CD4-positive, alpha-beta memory T cell (primary cell): ENCODE results near the gene IQSEC3. TPM values are rescaled to one million over a fixed set of nuclear protein-coding genes. Genes with fewer than 3 reads are reported as not detected.

ENCODE experiments used
- CTCF ChIA-PET: fragments of 350-600 bp; sonication (Branson Sonifier 250); formaldehyde crosslinking; loops from one replicate; lab custom pipeline; 2021; ENCODE audit warnings: inconsistent platforms; ENCODE audit not compliant: partially characterized antibody; lab: Charles Lee
- POLR2A ChIA-PET: fragments of 350-600 bp; sonication (Branson Sonifier 250); formaldehyde crosslinking; loops from one replicate; lab custom pipeline; 2021; ENCODE audit not compliant: partially characterized antibody; lab: Charles Lee
- DNase-seq, 5 donors: peaks; one replicate each; pipeline versions ENCODE4 v3.0.0 to v3.0.0-alpha.2; 2020 to 2022; ENCODE audit warnings: mixed read lengths in 1 of 5
- H3K27ac ChIP-seq: one replicate; pipeline ENCODE4 v1.7.0; 2013; ENCODE audit warnings: low read depth, low read length
- H3K27me3 ChIP-seq: 2 replicates; pipeline ENCODE4 v1.7.0; 2013; ENCODE audit warnings: mild to moderate bottlenecking, low read length, moderate library complexity; ENCODE audit not compliant: insufficient read depth
- H3K36me3 ChIP-seq: 2 replicates; pipeline ENCODE4 v1.7.0; 2013; ENCODE audit warnings: mild to moderate bottlenecking, low read length, moderate library complexity; ENCODE audit not compliant: insufficient read depth
- H3K4me1 ChIP-seq: 2 replicates; pipeline ENCODE4 v1.7.0; 2013; ENCODE audit warnings: mild to moderate bottlenecking, low read length, moderate library complexity; ENCODE audit not compliant: insufficient read depth
- H3K4me3 ChIP-seq, 2 donors: one replicate each; pipeline ENCODE4 v1.7.0; 2013; ENCODE audit warnings: low read length in 2 of 2, mild to moderate bottlenecking in 1 of 2
- H3K9me3 ChIP-seq, 2 donors: one replicate each; pipeline ENCODE4 v1.7.0; 2013; ENCODE audit warnings: low read length in 2 of 2, control low read depth in 1 of 2; ENCODE audit not compliant: control insufficient read depth in 1 of 2
- H3K27ac Mint-ChIP-seq, 7 donors: one replicate each; pipeline ENCODE4 v1.8.0; 2020 to 2021; ENCODE audit warnings: mixed read lengths in 7 of 7, mild to moderate bottlenecking in 6 of 7, inconsistent platforms in 3 of 7, moderate library complexity in 3 of 7
- H3K27me3 Mint-ChIP-seq, 2 donors: one replicate each; pipeline ENCODE4 v1.8.0; 2020 to 2021; ENCODE audit warnings: mixed read lengths in 2 of 2
- H3K36me3 Mint-ChIP-seq, 2 donors: one replicate each; pipeline ENCODE4 v1.8.0; 2020 to 2021; ENCODE audit warnings: mixed read lengths in 2 of 2, inconsistent platforms in 1 of 2, mild to moderate bottlenecking in 1 of 2
- H3K4me1 Mint-ChIP-seq, 4 donors: one replicate each; pipeline ENCODE4 v1.8.0; 2020 to 2021; ENCODE audit warnings: mixed read lengths in 4 of 4, mild to moderate bottlenecking in 1 of 4
- H3K4me3 Mint-ChIP-seq, 8 donors: one replicate each; pipeline ENCODE4 v1.8.0; 2020 to 2021; ENCODE audit warnings: mixed read lengths in 8 of 8, mild to moderate bottlenecking in 7 of 8, moderate library complexity in 6 of 8, inconsistent platforms in 3 of 8
- H3K9me3 Mint-ChIP-seq, 8 donors: one replicate each; pipeline ENCODE4 v1.8.0; 2020 to 2021; ENCODE audit warnings: mixed read lengths in 8 of 8, mild to moderate bottlenecking in 5 of 8, inconsistent platforms in 3 of 8, moderate library complexity in 1 of 8
- intact Hi-C: fragments of 100-400 bp; cut with micrococcal nuclease; formaldehyde crosslinking; loops from one replicate; pipeline ENCODE4 v1.15.1; 2023
- polyA plus RNA-seq, 2 donors: library from polyadenylated mRNA; unstranded; fragments of 300-500 nt; fragmentation: Illumina TruSeq; gene quantifications; one replicate each; pipeline ENCODE4 v1.2.3, GENCODE V29; 2021
- total RNA-seq, 2 experiments: library from RNA; stranded (reverse); gene quantifications; one replicate each; pipeline ENCODE4 v1.2.3, GENCODE V29; 2021

The IQSEC3 gene
- total and polyA plus RNA-seq, 4 experiments from 2014 or later: 0.84 to 0.91 TPM; not detected in 2

DNA sequence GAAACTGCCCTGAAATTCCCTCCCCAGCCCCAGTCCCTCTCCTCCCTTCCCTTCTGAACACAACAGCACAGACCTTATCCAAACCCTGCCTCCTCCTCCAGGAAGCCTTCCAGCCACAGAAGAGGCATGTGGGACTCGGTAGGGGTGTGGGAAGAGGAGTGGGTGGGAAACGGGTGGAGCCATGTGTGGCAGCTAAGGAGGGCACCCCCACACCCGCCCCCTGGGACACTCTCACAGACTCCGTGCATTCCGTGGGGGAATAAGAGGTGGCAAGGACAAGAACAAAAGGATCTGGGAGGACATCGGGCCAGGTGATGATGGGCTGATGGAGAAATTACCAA, 123.0 kb downstream of the IQSEC3 start:
- POLR2A ChIA-PET: no interaction called here
- Mint-ChIP-seq H3K4me3 (peak overlapping the region in 1 of 8 donors; percentile 10), H3K27ac (peak overlapping the region in 1 of 7 donors; percentile 39), H3K4me1 (peaks cover 0 to 9% (median 2%) of the 10 kb centered on the region in 4 donors), H3K27me3 (peaks cover 13 to 28% of the 10 kb centered on the region in 2 donors), H3K9me3 (peaks cover 0 to 2% (median 0%) of the 10 kb centered on the region in 8 donors), H3K36me3 (no peaks in the 10 kb centered on the region)
- Histone ChIP-seq H3K27ac (no peak overlapping the region), H3K36me3 (no peaks in the 10 kb centered on the region), H3K9me3 (no peaks in the 10 kb centered on the region), H3K4me3 (no peak overlapping the region), H3K27me3 (no peaks in the 10 kb centered on the region), H3K4me1 (no peaks in the 10 kb centered on the region)
- intact Hi-C loops: no loop called here
- CTCF ChIA-PET: no interaction called here
- no peak for DNase-seq

DNA sequence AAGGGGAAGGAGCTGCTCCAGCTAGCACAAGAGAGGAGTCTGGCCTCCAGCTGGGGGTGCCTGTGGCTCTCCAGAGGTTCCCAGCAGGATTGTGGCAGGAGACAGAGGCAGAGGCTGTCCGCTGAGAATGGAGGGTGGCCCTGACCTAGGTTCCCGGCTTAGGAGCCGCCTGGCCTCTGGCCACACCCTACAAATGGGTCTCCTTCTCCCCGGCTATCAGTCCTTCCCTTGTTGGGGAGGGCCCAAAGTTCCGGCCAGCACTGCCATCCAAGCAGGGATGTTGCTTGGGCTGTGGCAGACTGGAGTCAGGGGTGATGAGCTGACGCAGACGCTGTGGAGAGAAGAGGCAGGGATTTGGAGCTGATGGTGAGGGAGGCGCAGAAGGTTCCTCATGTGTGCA, 124.3 kb downstream of the IQSEC3 start:
- Histone ChIP-seq H3K36me3 (no peaks in the 10 kb centered on the region), H3K4me3 (no peak overlapping the region), H3K4me1 (no peaks in the 10 kb centered on the region), H3K27me3 (no peaks in the 10 kb centered on the region), H3K9me3 (no peaks in the 10 kb centered on the region), H3K27ac (no peak overlapping the region)
- CTCF ChIA-PET: no interaction called here
- Mint-ChIP-seq H3K9me3 (peaks cover 0 to 2% (median 0%) of the 10 kb centered on the region in 8 donors), H3K27ac (no peak overlapping the region), H3K4me1 (peaks cover 0 to 9% (median 2%) of the 10 kb centered on the region in 4 donors), H3K4me3 (no peak overlapping the region), H3K27me3 (peaks cover 11 to 26% of the 10 kb centered on the region in 2 donors), H3K36me3 (no peaks in the 10 kb centered on the region)
- no peak for DNase-seq
- POLR2A ChIA-PET: no interaction called here
- intact Hi-C loops: no loop called here

DNA sequence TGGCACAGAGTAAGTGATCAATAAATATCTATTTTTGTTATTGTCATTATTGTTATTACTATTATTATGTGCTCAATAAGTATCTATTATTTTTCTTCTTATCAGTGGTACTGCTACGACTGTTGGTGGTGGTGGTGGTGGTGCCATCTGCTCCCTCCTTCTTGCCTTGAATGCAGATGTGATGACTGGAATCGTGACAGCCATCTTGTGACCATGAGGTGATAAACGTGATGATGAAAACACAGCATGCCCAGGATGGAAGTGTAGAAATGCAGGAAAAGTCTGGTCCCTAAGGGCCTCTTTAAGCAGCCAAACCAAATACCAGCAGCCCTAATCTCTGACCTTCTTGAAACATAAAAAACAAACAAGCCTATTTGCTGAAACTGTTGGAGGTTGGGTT, 125.0 kb downstream of the IQSEC3 start:
- Mint-ChIP-seq H3K4me1 (peaks cover 0 to 9% (median 2%) of the 10 kb centered on the region in 4 donors), H3K27me3 (peaks cover 11 to 26% of the 10 kb centered on the region in 2 donors), H3K27ac (no peak overlapping the region), H3K9me3 (peaks cover 0 to 2% (median 0%) of the 10 kb centered on the region in 8 donors), H3K4me3 (no peak overlapping the region), H3K36me3 (no peaks in the 10 kb centered on the region)
- Histone ChIP-seq H3K27me3 (no peaks in the 10 kb centered on the region), H3K9me3 (no peaks in the 10 kb centered on the region), H3K36me3 (no peaks in the 10 kb centered on the region), H3K4me3 (no peak overlapping the region), H3K4me1 (no peaks in the 10 kb centered on the region), H3K27ac (no peak overlapping the region)
- intact Hi-C loops: no loop called here
- POLR2A ChIA-PET: no interaction called here
- DNase-seq: no peak
- CTCF ChIA-PET: no interaction called here

DNA sequence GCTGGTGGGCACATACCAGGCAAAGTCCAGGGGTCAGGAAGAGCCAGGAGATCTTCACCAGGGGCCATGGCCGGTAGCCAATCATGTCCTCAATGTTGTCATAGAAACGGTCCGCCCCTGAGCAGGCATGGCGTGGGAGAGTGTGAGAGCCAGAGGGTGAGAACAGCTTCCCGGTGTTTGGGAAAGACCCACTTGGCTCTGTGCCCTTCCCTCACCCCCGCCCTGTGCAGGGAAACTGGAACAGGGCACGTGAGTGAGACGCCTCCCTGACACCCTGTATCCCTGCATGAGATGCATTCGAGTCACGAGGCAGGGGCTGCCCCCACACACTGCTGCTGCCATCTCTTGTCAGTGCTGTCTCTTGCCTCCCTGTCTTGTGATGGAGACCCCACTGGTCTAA, 126.7 kb downstream of the IQSEC3 start:
- no peaks in the 10 kb centered on the region for H3K36me3 Mint-ChIP-seq
- H3K27me3 Mint-ChIP-seq: peaks cover 11 to 34% of the 10 kb centered on the region in 2 donors
- peaks cover 0 to 9% (median 4%) of the 10 kb centered on the region in 4 donors for H3K4me1 Mint-ChIP-seq
- peaks cover 0 to 2% (median 0%) of the 10 kb centered on the region in 8 donors for H3K9me3 Mint-ChIP-seq
- H3K4me3 ChIP-seq: no peak overlapping the region
- no peak overlapping the region for H3K27ac ChIP-seq
- POLR2A ChIA-PET: no interaction called here
- H3K27me3 ChIP-seq: no peaks in the 10 kb centered on the region
- CTCF ChIA-PET: no interaction called here
- H3K4me1 ChIP-seq: no peaks in the 10 kb centered on the region
- intact Hi-C loops: no loop called here
- DNase-seq: no peak
- H3K36me3 ChIP-seq: no peaks in the 10 kb centered on the region
- no peak overlapping the region for H3K27ac Mint-ChIP-seq
- H3K9me3 ChIP-seq: no peaks in the 10 kb centered on the region
- H3K4me3 Mint-ChIP-seq: no peak overlapping the region

DNA sequence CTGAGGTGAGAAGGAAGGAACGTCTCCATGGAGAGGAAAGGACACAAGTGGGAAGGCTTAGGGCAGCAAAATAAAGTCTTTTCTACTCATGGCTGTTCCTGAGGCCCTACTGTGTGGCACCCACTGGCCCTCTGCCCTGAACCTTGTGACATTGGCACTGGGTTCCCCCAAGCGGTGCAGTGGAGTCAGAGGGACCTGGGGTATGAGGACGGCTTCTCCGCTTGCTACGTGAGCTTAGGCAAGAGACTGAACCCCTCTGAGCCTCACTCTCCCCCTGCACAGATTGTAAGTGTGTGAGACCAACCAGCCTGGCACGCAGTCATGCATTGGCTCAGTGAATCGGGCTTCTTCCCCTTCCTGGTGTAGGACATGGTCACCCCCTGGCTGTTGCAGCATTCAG, 127.7 kb downstream of the IQSEC3 start:
- ChIA-PET POLR2A (no interaction called here), CTCF (no interaction called here)
- Mint-ChIP-seq H3K4me1 (peaks cover 0 to 2% (median 1%) of the 10 kb centered on the region in 4 donors), H3K27ac (no peak overlapping the region), H3K9me3 (peaks cover 0 to 2% (median 0%) of the 10 kb centered on the region in 8 donors), H3K36me3 (no peaks in the 10 kb centered on the region), H3K4me3 (no peak overlapping the region), H3K27me3 (peaks cover 9 to 36% of the 10 kb centered on the region in 2 donors)
- Histone ChIP-seq H3K4me3 (no peak overlapping the region), H3K9me3 (no peaks in the 10 kb centered on the region), H3K27ac (no peak overlapping the region), H3K36me3 (no peaks in the 10 kb centered on the region), H3K4me1 (no peaks in the 10 kb centered on the region), H3K27me3 (no peaks in the 10 kb centered on the region)
- intact Hi-C loops: no loop called here
- DNase-seq: no peak

DNA sequence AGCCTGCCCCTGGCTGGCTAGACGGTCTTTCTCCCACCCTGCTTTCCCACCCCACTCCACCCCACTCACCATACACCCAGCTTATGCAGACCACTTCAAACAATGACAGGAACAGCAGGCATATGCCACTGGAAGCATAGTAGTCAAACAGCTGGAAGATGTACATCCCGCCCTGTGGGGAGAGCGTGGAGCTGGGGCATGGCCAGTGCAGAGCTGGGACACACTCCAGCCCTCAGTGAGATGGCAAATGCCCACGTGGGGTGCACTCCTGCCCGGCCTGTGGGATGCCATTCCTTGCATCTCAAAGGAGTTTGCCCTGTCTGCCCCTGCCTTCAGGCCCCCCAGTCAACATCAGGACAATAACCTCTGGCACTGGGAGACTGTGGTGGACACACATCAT, 128.6 kb downstream of the IQSEC3 start:
- intact Hi-C loops: no loop called here
- ChIA-PET CTCF (no interaction called here), POLR2A (no interaction called here)
- H3K9me3 ChIP-seq: no peaks in the 10 kb centered on the region
- DNase-seq: no peak
- peaks cover 9 to 34% of the 10 kb centered on the region in 2 donors for H3K27me3 Mint-ChIP-seq
- peaks cover 0 to 2% (median under 1%) of the 10 kb centered on the region in 4 donors for H3K4me1 Mint-ChIP-seq
- no peak overlapping the region for H3K4me3 Mint-ChIP-seq
- H3K4me3 ChIP-seq: no peak overlapping the region
- H3K27ac Mint-ChIP-seq: no peak overlapping the region
- H3K9me3 Mint-ChIP-seq: peaks cover 0 to 2% (median 0%) of the 10 kb centered on the region in 8 donors
- no peaks in the 10 kb centered on the region for H3K36me3 ChIP-seq
- H3K36me3 Mint-ChIP-seq: no peaks in the 10 kb centered on the region
- no peaks in the 10 kb centered on the region for H3K4me1 ChIP-seq
- no peak overlapping the region for H3K27ac ChIP-seq
- no peaks in the 10 kb centered on the region for H3K27me3 ChIP-seq

DNA sequence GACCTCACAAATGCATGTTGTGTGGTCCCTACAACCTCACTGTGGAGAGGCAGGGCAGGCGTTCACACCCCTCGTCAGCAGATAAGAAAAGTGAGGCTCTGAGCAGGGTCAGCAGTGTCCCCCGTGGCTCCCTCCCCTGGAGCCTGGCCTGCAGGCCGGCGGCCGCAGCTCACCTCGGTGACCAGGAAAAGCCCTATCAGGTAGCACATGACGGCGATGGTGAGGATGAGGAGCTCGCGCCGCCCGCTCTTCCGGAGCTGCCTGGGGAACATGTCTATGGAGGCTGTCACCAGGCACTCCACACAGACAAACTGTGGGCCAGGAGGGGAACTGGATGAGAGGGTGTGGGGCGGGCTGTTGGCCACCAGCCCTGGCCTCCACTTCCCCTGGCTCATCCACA, 129.4 kb downstream of the IQSEC3 start:
- H3K27me3 Mint-ChIP-seq: peaks cover 14 to 33% of the 10 kb centered on the region in 2 donors
- POLR2A ChIA-PET: no interaction called here

More for the DNA sequence above, 129.4 kb downstream of the IQSEC3 start:
- Histone ChIP-seq H3K9me3 (no peaks in the 10 kb centered on the region), H3K27ac (no peak overlapping the region), H3K27me3 (no peaks in the 10 kb centered on the region), H3K4me3 (no peak overlapping the region), H3K36me3 (no peaks in the 10 kb centered on the region), H3K4me1 (no peaks in the 10 kb centered on the region)
- H3K27ac Mint-ChIP-seq: no peak overlapping the region
- intact Hi-C loops: no loop called here
- DNase-seq: no peak
- peaks cover 0 to 2% (median under 1%) of the 10 kb centered on the region in 4 donors for H3K4me1 Mint-ChIP-seq
- no peak overlapping the region for H3K4me3 Mint-ChIP-seq
- peaks cover 0 to 2% (median 0%) of the 10 kb centered on the region in 8 donors for H3K9me3 Mint-ChIP-seq
- CTCF ChIA-PET: no interaction called here
- no peaks in the 10 kb centered on the region for H3K36me3 Mint-ChIP-seq
